GM13976 (cell line): ENCODE results near the gene RRBP1.

ENCODE experiments used
- DNase-seq: peaks from one replicate; pipeline ENCODE4 v3.0.0; 2012; ENCODE audit warnings: low spot score
- in situ Hi-C: fragments of 300-500 bp; cut with MboI; formaldehyde crosslinking; loops from one replicate; pipeline ENCODE4 v1.12.0; 2022; ENCODE audit warnings: low sequenced_read_pairs, mixed read lengths, inconsistent platforms; ENCODE audit not compliant: unreplicated experiment
- TF ChIP-seq, protein P1 (sequence below): IDR thresholded peaks from 2 replicates; pipeline ENCODE4 v1.5.1; 2012; ENCODE audit warnings: borderline replicate concordance, mild to moderate bottlenecking; ENCODE audit not compliant: insufficient read depth; ENCODE audit errors: extremely low read depth, missing control alignments, control extremely low read depth

Gene RRBP1

DNA sequence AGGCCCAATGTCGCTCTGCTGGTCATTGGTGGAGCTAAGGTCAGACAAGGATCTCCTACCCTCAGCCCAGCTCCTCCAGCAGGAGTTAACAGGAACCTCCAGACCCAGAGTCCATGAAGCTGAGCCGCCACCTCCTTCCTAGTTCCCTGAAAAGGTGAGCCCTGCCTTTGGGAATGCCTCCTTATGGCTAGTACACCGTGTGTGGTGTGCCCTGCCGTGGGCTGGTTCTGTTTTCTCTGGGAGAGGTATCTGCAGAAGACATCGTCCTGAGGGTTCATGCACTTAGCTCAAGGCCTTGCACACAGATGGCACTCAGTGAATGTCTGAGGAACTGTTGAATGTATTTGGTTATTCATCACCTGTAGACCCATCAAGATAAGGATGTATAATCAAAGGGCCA lies 33.0 kb upstream of the RRBP1 start:
- DNase-seq: no peak
- in situ Hi-C loops: no loop called here
- TF ChIP-seq, protein P1, sequence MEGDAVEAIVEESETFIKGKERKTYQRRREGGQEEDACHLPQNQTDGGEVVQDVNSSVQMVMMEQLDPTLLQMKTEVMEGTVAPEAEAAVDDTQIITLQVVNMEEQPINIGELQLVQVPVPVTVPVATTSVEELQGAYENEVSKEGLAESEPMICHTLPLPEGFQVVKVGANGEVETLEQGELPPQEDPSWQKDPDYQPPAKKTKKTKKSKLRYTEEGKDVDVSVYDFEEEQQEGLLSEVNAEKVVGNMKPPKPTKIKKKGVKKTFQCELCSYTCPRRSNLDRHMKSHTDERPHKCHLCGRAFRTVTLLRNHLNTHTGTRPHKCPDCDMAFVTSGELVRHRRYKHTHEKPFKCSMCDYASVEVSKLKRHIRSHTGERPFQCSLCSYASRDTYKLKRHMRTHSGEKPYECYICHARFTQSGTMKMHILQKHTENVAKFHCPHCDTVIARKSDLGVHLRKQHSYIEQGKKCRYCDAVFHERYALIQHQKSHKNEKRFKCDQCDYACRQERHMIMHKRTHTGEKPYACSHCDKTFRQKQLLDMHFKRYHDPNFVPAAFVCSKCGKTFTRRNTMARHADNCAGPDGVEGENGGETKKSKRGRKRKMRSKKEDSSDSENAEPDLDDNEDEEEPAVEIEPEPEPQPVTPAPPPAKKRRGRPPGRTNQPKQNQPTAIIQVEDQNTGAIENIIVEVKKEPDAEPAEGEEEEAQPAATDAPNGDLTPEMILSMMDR: no peak

DNA sequence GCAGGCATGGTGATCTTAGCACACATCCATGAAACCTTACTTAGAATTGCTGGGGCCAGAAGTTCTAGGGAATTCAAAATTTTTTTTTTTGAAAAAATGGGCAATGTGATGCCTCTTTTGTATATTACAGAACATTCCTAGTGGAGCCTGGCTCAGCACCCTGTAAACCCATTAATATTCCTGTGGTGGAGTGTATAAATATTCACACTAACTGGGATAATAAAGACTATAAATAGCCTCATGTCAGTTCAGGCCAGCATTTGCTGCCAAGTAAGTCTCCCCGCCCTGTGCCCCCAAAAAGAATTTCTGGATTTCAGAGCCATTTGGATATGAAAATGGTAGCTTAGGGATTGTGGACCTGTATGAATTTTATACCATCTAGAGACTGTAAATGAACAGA lies 32.6 kb upstream of the RRBP1 start:
- TF ChIP-seq, protein P1: no peak
- in situ Hi-C loops: no loop called here
- no peak for DNase-seq

DNA sequence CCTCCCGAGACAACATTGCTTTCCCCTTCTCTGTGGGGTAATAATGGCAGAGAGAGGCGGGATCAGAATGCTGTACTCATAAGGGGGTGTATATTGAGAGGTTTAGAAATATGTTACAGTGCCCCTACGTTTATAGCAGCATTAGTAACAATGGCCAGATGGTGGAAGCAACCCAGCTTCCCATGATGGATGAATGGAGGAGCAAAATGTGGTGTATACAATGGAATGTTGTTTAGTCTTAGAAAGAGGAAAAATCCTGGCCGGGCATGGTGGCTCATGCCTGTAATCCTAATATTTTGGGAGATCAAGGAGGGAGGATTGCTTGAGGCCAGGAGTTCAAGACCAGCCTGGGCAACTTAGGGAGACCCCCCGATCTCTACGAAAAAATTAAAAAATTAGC lies 30.7 kb upstream of the RRBP1 start:
- TF ChIP-seq, protein P1: no peak
- DNase-seq: no peak
- in situ Hi-C loops: no loop called here

DNA sequence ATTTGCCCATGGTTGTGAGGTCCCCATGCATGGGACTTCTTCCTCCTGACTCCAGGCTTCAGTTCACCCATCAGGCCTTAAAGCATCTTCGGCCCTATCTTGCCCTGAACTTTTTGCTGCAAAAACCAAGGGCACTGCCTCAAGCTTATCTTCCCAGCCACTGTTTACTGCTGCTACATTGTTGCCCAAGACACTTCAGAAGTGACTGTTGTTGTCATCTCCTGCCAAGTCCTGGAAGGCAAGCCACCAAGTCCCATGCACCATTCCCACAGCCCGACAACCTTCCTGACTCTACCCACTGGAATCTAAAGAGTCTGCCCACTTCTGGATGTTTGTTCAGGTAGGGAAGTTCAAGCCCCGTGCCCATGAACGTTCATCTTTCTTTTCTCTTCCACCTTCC lies 30.2 kb upstream of the RRBP1 start:
- no peak for DNase-seq
- TF ChIP-seq, protein P1: no peak
- in situ Hi-C loops: no loop called here

DNA sequence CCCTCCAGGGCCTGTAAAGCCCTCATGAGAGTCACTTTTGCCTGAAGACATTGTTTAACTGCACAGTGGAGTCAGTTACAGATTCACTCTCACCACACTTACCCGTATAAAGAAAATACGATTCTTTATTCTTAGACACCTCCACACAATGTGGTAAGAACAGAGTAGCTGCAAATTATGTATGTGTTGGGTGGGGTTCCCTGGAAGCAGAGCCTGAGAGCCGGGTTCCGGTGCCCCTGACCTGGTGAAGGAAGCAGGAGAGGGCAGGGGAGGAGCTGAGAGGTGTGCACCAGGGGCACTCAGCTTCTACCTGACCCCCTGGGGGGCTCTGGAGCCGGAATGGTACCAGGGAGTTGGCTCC lies 29.2 kb upstream of the RRBP1 start:
- TF ChIP-seq, protein P1: no peak
- no peak for DNase-seq
- in situ Hi-C loops: no loop called here

DNA sequence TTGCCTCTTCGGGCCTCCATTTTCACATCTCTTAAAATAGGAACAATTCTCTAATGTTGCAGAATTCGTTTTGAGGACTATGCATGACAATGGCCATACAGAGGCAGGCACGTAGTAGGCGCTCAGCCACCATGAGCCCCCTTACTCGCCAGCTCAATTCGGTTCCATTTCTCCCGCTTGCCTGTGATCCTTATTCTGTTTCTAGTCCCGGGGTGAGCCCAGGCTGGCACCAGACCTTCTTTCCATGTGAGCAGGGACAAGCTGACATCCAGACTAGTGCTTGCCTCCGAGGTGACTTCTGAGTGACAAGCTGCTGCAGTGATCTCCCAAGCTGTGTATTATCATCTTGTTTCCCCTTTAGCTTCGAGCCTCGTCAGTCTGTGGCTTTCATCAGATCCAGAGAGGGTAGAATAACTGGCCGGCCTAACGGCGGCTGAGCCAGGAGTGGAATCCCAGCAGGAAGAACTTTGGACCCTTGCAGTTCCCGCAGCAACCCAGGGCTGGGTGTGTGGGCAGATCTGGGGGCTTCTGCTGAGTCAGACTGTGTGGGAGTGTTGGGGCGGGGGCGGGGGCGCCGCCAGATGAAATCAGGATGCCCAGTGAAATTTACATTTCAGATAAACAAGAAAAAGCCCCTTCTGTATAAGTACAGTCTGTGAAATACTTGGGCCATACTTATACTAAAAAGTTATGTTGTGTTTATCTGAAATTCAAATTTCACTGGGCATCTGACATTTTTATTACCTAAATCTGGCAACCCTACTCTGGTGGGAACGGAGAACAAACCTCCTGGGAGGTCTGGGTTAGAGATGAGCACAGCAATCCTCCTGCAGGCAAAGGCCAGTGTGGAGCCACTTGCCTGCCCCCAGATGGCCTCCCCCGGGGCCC lies 28.6 kb upstream of the RRBP1 start:
- in situ Hi-C loops: no loop called here

More for the DNA sequence above, 28.6 kb upstream of the RRBP1 start:
- TF ChIP-seq, protein P1: no peak
- no peak for DNase-seq
